Measurements from ENCODE around the gene CFAP221. TPM values are rescaled to one million over a fixed set of nuclear protein-coding genes. Genes with fewer than 3 reads are reported as not detected.
A peak's percentile ranks its signal among the peaks of the same experiment; 100 is the strongest.

Gene CFAP221
- total RNA-seq, 2 experiments from 2014 or later, result not detected

DNA sequence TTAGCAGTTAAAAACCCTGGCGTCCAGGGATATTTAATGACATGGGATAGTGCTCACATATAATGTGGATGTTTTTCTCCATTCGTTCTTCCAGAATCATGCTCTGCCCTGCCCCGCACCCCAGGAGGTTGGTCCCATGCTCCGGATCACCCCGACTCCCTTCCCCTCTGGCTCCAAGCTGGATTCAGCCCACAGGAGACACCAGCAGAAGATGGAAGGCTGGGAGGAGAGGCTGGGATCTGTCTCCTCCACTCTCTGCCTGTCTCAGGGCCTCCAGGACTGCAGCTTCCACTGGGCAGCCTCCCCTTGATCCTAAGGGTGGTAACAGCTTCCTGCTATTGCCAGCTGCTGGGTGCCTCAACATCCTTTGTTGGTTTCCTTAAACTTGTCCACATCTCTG is 159.3 kb downstream of the CFAP221 start:
- TF ChIP-seq, protein P1, sequence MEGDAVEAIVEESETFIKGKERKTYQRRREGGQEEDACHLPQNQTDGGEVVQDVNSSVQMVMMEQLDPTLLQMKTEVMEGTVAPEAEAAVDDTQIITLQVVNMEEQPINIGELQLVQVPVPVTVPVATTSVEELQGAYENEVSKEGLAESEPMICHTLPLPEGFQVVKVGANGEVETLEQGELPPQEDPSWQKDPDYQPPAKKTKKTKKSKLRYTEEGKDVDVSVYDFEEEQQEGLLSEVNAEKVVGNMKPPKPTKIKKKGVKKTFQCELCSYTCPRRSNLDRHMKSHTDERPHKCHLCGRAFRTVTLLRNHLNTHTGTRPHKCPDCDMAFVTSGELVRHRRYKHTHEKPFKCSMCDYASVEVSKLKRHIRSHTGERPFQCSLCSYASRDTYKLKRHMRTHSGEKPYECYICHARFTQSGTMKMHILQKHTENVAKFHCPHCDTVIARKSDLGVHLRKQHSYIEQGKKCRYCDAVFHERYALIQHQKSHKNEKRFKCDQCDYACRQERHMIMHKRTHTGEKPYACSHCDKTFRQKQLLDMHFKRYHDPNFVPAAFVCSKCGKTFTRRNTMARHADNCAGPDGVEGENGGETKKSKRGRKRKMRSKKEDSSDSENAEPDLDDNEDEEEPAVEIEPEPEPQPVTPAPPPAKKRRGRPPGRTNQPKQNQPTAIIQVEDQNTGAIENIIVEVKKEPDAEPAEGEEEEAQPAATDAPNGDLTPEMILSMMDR (IDR thresholded peaks at IDR 0.05), result no peak
- Mint-ChIP-seq H3K27me3 (no peaks in the 10 kb centered on the region), H3K4me1 (ENCODE audit: low read depth) (no peaks in the 10 kb centered on the region), H3K4me3 (no peak overlapping the region), H3K9me3 (no peaks in the 10 kb centered on the region), H3K36me3 (ENCODE audit: low read depth) (peaks cover 21% of the 10 kb centered on the region), H3K27ac (no peak overlapping the region)
- H3K27ac ChIP-seq (ENCODE audit: low read depth in 1 of 2, low read length in 2 of 2), result no peak overlapping the region
- ChIA-PET POLR2A (interaction anchor here (0.8 to 1.1 kb wide), 2 partner anchors 25 to 610 kb away, joined by 3 to 5 read pairs; partner anchors contain the start of gene TMEM177), CTCF (interaction anchor here (0.6 to 1.5 kb wide), 14 partner anchors 11 to 610 kb away, joined by 3 to 5 read pairs (median 3); partner anchors contain the start of gene TMEM177)
- H3K27me3 ChIP-seq (ENCODE audit: control insufficient read depth in 1 of 2, insufficient read depth in 2 of 2, low read length in 2 of 2), result no peaks in the 10 kb centered on the region
- no peak overlapping the region for H3K4me3 ChIP-seq (ENCODE audit: low read length)
- no peaks in the 10 kb centered on the region for H3K36me3 ChIP-seq (ENCODE audit: insufficient read depth, low read length)
- peaks cover 0 to 4% of the 10 kb centered on the region in 2 experiments for H3K9me3 ChIP-seq (ENCODE audit: control insufficient read depth in 1 of 2, insufficient read depth in 1 of 2, low read length in 2 of 2)
- no peak for DNase-seq
- intact Hi-C loops (cut with DNase I, micrococcal nuclease), result loop anchor here (1.0 to 5.0 kb wide), 7 partner anchors 54 to 979 kb away; partner anchors contain the start of gene PTPN4 (in 1 of the 2)
- H3K4me1 ChIP-seq (ENCODE audit: insufficient read depth, low read length), result peaks cover 21% of the 10 kb centered on the region
- no peak for ATAC-seq (ENCODE audit: poor library complexity)

GRCh38 chr2:119704670-119705120 is 160.4 kb downstream of the CFAP221 start:
- Histone ChIP-seq H3K4me3 (ENCODE audit: low read length) (no peak overlapping the region), H3K27me3 (ENCODE audit: control insufficient read depth in 1 of 2, insufficient read depth in 2 of 2, low read length in 2 of 2) (no peaks in the 10 kb centered on the region), H3K9me3 (ENCODE audit: control insufficient read depth in 1 of 2, insufficient read depth in 1 of 2, low read length in 2 of 2) (peaks cover 0 to 4% of the 10 kb centered on the region in 2 experiments), H3K27ac (ENCODE audit: low read depth in 1 of 2, low read length in 2 of 2) (peak overlapping the region in 1 of 2 donors; percentile 47), H3K4me1 (ENCODE audit: insufficient read depth, low read length) (peaks cover 20% of the 10 kb centered on the region), H3K36me3 (ENCODE audit: insufficient read depth, low read length) (no peaks in the 10 kb centered on the region)
- ATAC-seq (ENCODE audit: poor library complexity), result peak; percentile 65
- POLR2A ChIA-PET, result interaction anchor here (0.8 to 1.1 kb wide), 3 partner anchors 13 to 470 kb away, joined by 3 read pairs; partner anchors contain the start of gene TMEM177
- H3K4me1 Mint-ChIP-seq (ENCODE audit: low read depth), result no peaks in the 10 kb centered on the region
- TF ChIP-seq, protein P1 (IDR thresholded peaks at IDR 0.05), result no peak
- no peaks in the 10 kb centered on the region for H3K27me3 Mint-ChIP-seq
- peak in 3 of 14 experiments; percentile 44 to 73 (median 59) for DNase-seq
- no peaks in the 10 kb centered on the region for H3K9me3 Mint-ChIP-seq
- intact Hi-C loops (cut with DNase I, micrococcal nuclease), result loop anchor here (5.0 kb wide), 3 partner anchors 53 to 978 kb away; partner anchors contain the start of gene PTPN4 (in 1 of the 2)
- peaks cover 23% of the 10 kb centered on the region for H3K36me3 Mint-ChIP-seq (ENCODE audit: low read depth)
- no peak overlapping the region for H3K4me3 Mint-ChIP-seq
- CTCF ChIA-PET, result no interaction called here
- peak overlapping the region; percentile 77 for H3K27ac Mint-ChIP-seq

DNA sequence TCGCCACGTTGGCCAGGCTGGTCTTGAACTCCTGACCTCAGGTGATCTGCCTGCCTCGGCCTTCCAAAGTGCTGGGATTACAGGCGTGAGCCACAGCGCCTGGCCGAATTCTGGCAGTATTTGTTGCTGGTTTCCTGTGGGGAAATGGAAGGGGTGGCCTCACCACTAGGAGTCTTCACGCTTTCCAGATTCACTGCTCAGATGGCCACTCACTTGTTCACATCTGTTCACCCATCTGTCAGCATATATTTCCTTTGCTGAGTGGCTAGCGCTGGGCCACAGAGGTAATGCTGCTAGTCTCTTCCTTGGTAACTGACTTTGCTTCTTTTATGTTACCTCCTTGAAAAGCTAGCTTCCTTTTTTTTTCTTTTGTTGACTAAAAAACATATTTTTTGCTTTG is 162.0 kb downstream of the CFAP221 start:
- H3K4me3 ChIP-seq (ENCODE audit: low read length), result no peak overlapping the region
- Mint-ChIP-seq H3K4me1 (ENCODE audit: low read depth) (no peaks in the 10 kb centered on the region), H3K27ac (no peak overlapping the region), H3K27me3 (no peaks in the 10 kb centered on the region), H3K9me3 (no peaks in the 10 kb centered on the region), H3K4me3 (no peak overlapping the region), H3K36me3 (ENCODE audit: low read depth) (peaks cover 23% of the 10 kb centered on the region)
- TF ChIP-seq, protein P1 (IDR thresholded peaks at IDR 0.05), result no peak
- no peak for ATAC-seq (ENCODE audit: poor library complexity)
- peaks cover 20% of the 10 kb centered on the region for H3K4me1 ChIP-seq (ENCODE audit: insufficient read depth, low read length)
- H3K27me3 ChIP-seq (ENCODE audit: control insufficient read depth in 1 of 2, insufficient read depth in 2 of 2, low read length in 2 of 2), result no peaks in the 10 kb centered on the region
- H3K9me3 ChIP-seq (ENCODE audit: control insufficient read depth in 1 of 2, insufficient read depth in 1 of 2, low read length in 2 of 2), result peaks cover 0 to 4% of the 10 kb centered on the region in 2 experiments
- ChIA-PET POLR2A (interaction anchor here (0.7 kb wide), 2 partner anchors 28 to 439 kb away, joined by 3 to 4 read pairs; no protein-coding TSS in a partner anchor), CTCF (no interaction called here)
- no peaks in the 10 kb centered on the region for H3K36me3 ChIP-seq (ENCODE audit: insufficient read depth, low read length)
- H3K27ac ChIP-seq (ENCODE audit: low read depth in 1 of 2, low read length in 2 of 2), result no peak overlapping the region
- intact Hi-C loops (cut with DNase I, micrococcal nuclease), result no loop called here
- DNase-seq, result no peak

Other genes starting within 250 kb of the CFAP221 start
- gene C2orf76, start 177.6 kb upstream of the CFAP221 start, total RNA-seq, result 1 to 10 TPM; 2.8 to 4.5 TPM
- gene DBI, start 177.5 kb upstream of the CFAP221 start, total RNA-seq, result 10 to 100 TPM; 23.6 to 27.4 TPM
- not detected for gene TMEM37, start 112.6 kb upstream of the CFAP221 start, total RNA-seq
- not detected for gene SCTR, start 20.0 kb upstream of the CFAP221 start, total RNA-seq
- gene TMEM177, start 134.8 kb downstream of the CFAP221 start, total RNA-seq, result 1 to 10 TPM; 3.6 to 4.0 TPM
- 100 to 1,000 TPM in 1 of 2 experiments, 10 to 100 TPM in 1; 96.9 to 102 TPM for gene PTPN4, start 215.5 kb downstream of the CFAP221 start, total RNA-seq

All from CD4-positive, alpha-beta T cell (primary cell).